ENCODE measurements around the gene GYG2. TPM values are rescaled to one million over a fixed set of nuclear protein-coding genes. Genes with fewer than 3 reads are reported as not detected.
A peak's percentile ranks its signal among the peaks of the same experiment; 100 is the strongest.

Gene GYG2
- total RNA-seq, 2 donors from 2014 or later, result 52.6 to 108 TPM

GRCh38 chrX:2817036-2817435, 11.7 kb upstream of the GYG2 start:
- Mint-ChIP-seq H3K27me3 (ENCODE audit: insufficient read depth) (no peaks in the 10 kb centered on the region), H3K4me1 (peaks cover 7% of the 10 kb centered on the region), H3K27ac (no peak overlapping the region), H3K9me3 (no peaks in the 10 kb centered on the region), H3K4me3 (no peak overlapping the region), H3K36me3 (ENCODE audit: low read depth) (no peaks in the 10 kb centered on the region)
- 77 to 80% methylated on average over 1 to 2 of the region's 2 CpGs for WGBS, 2 experiments (ENCODE audit: insufficient coverage in 1 of 2, insufficient read length in 1 of 2)
- Histone ChIP-seq H3K27me3 (ENCODE audit: control insufficient read depth, insufficient read depth, low read length, poor library complexity, severe bottlenecking) (no peaks in the 10 kb centered on the region), H3K27ac (ENCODE audit: low read depth, low read length) (no peak overlapping the region), H3K9ac (ENCODE audit: extremely low read depth, low read length, poor library complexity, severe bottlenecking) (no peak overlapping the region), H3K9me3 (ENCODE audit: control insufficient read depth, low read length) (no peaks in the 10 kb centered on the region), H3K36me3 (ENCODE audit: control insufficient read depth, insufficient read depth, low read length) (no peaks in the 10 kb centered on the region), H3K4me1 (ENCODE audit: control insufficient read depth, insufficient read depth, low read length) (no peaks in the 10 kb centered on the region), H3K4me3 (ENCODE audit: low read length) (no peak overlapping the region)
- no peak for DNase-seq
- TF ChIP-seq CTCF (conservative IDR thresholded peaks at IDR 0.05), result no peak

GRCh38 chrX:2819345-2820135, 9.2 kb upstream of the GYG2 start:
- Histone ChIP-seq H3K9ac (ENCODE audit: extremely low read depth, low read length, poor library complexity, severe bottlenecking) (no peak overlapping the region), H3K36me3 (ENCODE audit: control insufficient read depth, insufficient read depth, low read length) (no peaks in the 10 kb centered on the region), H3K9me3 (ENCODE audit: control insufficient read depth, low read length) (no peaks in the 10 kb centered on the region), H3K4me1 (ENCODE audit: control insufficient read depth, insufficient read depth, low read length) (no peaks in the 10 kb centered on the region), H3K27me3 (ENCODE audit: control insufficient read depth, insufficient read depth, low read length, poor library complexity, severe bottlenecking) (no peaks in the 10 kb centered on the region), H3K27ac (ENCODE audit: low read depth, low read length) (no peak overlapping the region), H3K4me3 (ENCODE audit: low read length) (no peak overlapping the region)
- WGBS, 2 experiments (ENCODE audit: insufficient coverage in 1 of 2, insufficient read length in 1 of 2), result 90 to 96% methylated on average over 3 to 9 of the region's 9 CpGs
- H3K27me3 Mint-ChIP-seq (ENCODE audit: insufficient read depth), result no peaks in the 10 kb centered on the region
- no peak overlapping the region for H3K4me3 Mint-ChIP-seq
- peaks cover 9% of the 10 kb centered on the region for H3K4me1 Mint-ChIP-seq
- H3K9me3 Mint-ChIP-seq, result no peaks in the 10 kb centered on the region
- peak; percentile 65 for TF ChIP-seq CTCF (conservative IDR thresholded peaks at IDR 0.05)
- H3K36me3 Mint-ChIP-seq (ENCODE audit: low read depth), result no peaks in the 10 kb centered on the region
- DNase-seq, result peak; percentile 38
- H3K27ac Mint-ChIP-seq, result no peak overlapping the region

- no peak overlapping the region for H3K4me3 ChIP-seq (ENCODE audit: low read length)
- Mint-ChIP-seq H3K4me1 (peaks cover 9% of the 10 kb centered on the region), H3K27ac (no peak overlapping the region), H3K9me3 (no peaks in the 10 kb centered on the region), H3K27me3 (ENCODE audit: insufficient read depth) (no peaks in the 10 kb centered on the region), H3K36me3 (ENCODE audit: low read depth) (no peaks in the 10 kb centered on the region), H3K4me3 (no peak overlapping the region)
- H3K27ac ChIP-seq (ENCODE audit: low read depth, low read length), result no peak overlapping the region
- no peaks in the 10 kb centered on the region for H3K27me3 ChIP-seq (ENCODE audit: control insufficient read depth, insufficient read depth, low read length, poor library complexity, severe bottlenecking)
- H3K9ac ChIP-seq (ENCODE audit: extremely low read depth, low read length, poor library complexity, severe bottlenecking), result no peak overlapping the region
- no peaks in the 10 kb centered on the region for H3K36me3 ChIP-seq (ENCODE audit: control insufficient read depth, insufficient read depth, low read length)
- WGBS, 2 experiments (ENCODE audit: insufficient coverage in 1 of 2, insufficient read length in 1 of 2), result 80 to 81% methylated on average over 1 to 8 of the region's 8 CpGs
- TF ChIP-seq CTCF (conservative IDR thresholded peaks at IDR 0.05), result no peak
- H3K4me1 ChIP-seq (ENCODE audit: control insufficient read depth, insufficient read depth, low read length), result no peaks in the 10 kb centered on the region
- peak; percentile 32 for DNase-seq
- no peaks in the 10 kb centered on the region for H3K9me3 ChIP-seq (ENCODE audit: control insufficient read depth, low read length)
Observed at GRCh38 chrX:2820136-2820771, 8.5 kb upstream of the GYG2 start.
